ENCODE measurements around the gene TMEM184A.

DNA sequence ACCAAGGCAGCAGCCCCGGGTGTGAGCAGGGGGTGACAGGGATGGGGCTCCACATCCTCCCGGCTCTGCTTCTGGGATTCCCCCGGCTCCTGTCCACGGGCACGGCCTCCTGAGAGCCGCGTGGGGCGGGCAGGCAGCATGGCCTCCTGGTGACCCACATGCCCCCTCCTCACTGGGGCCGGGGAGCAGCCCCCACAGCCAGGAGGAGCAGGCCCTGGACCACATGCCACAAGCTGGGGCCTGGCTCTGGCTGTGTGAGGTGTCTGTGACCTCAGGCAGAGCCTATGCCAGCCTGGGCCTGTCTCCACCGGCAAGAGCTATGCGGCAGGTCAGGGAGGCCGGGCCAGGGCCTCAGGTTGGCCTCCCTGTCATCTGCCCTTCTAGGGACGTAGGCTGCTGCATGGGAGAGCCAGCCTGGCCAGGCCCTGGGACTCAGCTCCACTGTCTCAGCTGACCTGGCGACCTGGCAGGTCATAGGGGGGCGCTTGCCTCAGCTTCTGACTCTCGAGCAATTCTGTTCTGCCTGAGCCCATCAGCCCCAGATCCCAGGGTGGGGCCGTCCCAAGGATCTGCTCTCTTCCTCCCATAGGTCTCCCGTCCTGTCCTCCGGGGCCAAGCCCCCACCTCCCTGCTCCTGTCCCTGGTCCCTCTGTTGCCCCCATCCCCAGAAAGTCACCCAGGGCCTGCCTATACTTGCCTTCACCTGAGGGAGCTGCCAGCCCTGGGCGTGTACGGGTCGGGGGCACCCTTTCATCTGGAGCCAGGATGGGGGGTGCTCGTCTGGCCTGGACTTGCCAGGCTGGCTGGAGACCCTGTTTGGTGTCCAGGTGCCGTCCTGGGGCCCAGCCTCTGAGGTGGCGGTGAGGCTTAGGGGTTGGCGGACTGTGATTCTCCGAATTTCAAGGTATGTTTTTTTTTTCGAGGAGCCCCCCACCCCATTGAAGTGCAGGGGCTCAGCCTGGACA lies 3.9 kb upstream of the TMEM184A start:
- TF ChIP-seq, protein P1, sequence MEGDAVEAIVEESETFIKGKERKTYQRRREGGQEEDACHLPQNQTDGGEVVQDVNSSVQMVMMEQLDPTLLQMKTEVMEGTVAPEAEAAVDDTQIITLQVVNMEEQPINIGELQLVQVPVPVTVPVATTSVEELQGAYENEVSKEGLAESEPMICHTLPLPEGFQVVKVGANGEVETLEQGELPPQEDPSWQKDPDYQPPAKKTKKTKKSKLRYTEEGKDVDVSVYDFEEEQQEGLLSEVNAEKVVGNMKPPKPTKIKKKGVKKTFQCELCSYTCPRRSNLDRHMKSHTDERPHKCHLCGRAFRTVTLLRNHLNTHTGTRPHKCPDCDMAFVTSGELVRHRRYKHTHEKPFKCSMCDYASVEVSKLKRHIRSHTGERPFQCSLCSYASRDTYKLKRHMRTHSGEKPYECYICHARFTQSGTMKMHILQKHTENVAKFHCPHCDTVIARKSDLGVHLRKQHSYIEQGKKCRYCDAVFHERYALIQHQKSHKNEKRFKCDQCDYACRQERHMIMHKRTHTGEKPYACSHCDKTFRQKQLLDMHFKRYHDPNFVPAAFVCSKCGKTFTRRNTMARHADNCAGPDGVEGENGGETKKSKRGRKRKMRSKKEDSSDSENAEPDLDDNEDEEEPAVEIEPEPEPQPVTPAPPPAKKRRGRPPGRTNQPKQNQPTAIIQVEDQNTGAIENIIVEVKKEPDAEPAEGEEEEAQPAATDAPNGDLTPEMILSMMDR (IDR thresholded peaks at IDR 0.05): no peak
- TF ChIP-seq CHD2 (IDR thresholded peaks at IDR 0.05; ENCODE audit: low read length, partially characterized antibody): no peak
- no peak for TF ChIP-seq SREBF2 (IDR thresholded peaks at IDR 0.05)
- no peak for TF ChIP-seq POLR2A (IDR thresholded peaks at IDR 0.05; ENCODE audit: low read length)
- TF ChIP-seq RAD21 (conservative IDR thresholded peaks at IDR 0.05 in 1 of 2, IDR thresholded peaks at IDR 0.05 in 1 of 2): no peak
- no peak for TF ChIP-seq JUNB (IDR thresholded peaks at IDR 0.05)
- TF ChIP-seq, protein P2, sequence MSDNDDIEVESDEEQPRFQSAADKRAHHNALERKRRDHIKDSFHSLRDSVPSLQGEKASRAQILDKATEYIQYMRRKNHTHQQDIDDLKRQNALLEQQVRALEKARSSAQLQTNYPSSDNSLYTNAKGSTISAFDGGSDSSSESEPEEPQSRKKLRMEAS (IDR thresholded peaks at IDR 0.05): no peak
- TF ChIP-seq BHLHE40 (IDR thresholded peaks at IDR 0.05; ENCODE audit: low read depth, low read length): no peak
- TF ChIP-seq, protein P3, sequence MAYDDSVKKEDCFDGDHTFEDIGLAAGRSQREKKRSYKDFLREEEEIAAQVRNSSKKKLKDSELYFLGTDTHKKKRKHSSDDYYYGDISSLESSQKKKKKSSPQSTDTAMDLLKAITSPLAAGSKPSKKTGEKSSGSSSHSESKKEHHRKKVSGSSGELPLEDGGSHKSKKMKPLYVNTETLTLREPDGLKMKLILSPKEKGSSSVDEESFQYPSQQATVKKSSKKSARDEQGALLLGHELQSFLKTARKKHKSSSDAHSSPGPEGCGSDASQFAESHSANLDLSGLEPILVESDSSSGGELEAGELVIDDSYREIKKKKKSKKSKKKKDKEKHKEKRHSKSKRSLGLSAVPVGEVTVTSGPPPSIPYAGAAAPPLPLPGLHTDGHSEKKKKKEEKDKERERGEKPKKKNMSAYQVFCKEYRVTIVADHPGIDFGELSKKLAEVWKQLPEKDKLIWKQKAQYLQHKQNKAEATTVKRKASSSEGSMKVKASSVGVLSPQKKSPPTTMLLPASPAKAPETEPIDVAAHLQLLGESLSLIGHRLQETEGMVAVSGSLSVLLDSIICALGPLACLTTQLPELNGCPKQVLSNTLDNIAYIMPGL (CRISPR knock-in tag; IDR thresholded peaks at IDR 0.05; ENCODE audit: borderline replicate concordance): no peak
- TF ChIP-seq, protein P4, sequence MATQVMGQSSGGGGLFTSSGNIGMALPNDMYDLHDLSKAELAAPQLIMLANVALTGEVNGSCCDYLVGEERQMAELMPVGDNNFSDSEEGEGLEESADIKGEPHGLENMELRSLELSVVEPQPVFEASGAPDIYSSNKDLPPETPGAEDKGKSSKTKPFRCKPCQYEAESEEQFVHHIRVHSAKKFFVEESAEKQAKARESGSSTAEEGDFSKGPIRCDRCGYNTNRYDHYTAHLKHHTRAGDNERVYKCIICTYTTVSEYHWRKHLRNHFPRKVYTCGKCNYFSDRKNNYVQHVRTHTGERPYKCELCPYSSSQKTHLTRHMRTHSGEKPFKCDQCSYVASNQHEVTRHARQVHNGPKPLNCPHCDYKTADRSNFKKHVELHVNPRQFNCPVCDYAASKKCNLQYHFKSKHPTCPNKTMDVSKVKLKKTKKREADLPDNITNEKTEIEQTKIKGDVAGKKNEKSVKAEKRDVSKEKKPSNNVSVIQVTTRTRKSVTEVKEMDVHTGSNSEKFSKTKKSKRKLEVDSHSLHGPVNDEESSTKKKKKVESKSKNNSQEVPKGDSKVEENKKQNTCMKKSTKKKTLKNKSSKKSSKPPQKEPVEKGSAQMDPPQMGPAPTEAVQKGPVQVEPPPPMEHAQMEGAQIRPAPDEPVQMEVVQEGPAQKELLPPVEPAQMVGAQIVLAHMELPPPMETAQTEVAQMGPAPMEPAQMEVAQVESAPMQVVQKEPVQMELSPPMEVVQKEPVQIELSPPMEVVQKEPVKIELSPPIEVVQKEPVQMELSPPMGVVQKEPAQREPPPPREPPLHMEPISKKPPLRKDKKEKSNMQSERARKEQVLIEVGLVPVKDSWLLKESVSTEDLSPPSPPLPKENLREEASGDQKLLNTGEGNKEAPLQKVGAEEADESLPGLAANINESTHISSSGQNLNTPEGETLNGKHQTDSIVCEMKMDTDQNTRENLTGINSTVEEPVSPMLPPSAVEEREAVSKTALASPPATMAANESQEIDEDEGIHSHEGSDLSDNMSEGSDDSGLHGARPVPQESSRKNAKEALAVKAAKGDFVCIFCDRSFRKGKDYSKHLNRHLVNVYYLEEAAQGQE (IDR thresholded peaks at IDR 0.05): no peak
- no peak for TF ChIP-seq FOSL2 (IDR thresholded peaks at IDR 0.05)
- TF ChIP-seq FOSL2 (CRISPR knock-in tag; IDR thresholded peaks at IDR 0.05): no peak
- no peak for TF ChIP-seq HOXA7 (CRISPR knock-in tag; IDR thresholded peaks at IDR 0.05)
- no peak for TF ChIP-seq SMC3 (IDR thresholded peaks at IDR 0.05)

All from A549 (cell line).